ENCODE data around the gene PDSS2. TPM values are rescaled to one million over a fixed set of nuclear protein-coding genes. Genes with fewer than 3 reads are reported as not detected.
"Not testable (repeated sequence)": the region's sequence is repeated elsewhere in the genome, so short reads cannot be mapped to it uniquely, and the experiment has no call there.

The PDSS2 gene
- total RNA-seq, 2 donors from 2014 or later, result 8.2 to 13.7 TPM

DNA sequence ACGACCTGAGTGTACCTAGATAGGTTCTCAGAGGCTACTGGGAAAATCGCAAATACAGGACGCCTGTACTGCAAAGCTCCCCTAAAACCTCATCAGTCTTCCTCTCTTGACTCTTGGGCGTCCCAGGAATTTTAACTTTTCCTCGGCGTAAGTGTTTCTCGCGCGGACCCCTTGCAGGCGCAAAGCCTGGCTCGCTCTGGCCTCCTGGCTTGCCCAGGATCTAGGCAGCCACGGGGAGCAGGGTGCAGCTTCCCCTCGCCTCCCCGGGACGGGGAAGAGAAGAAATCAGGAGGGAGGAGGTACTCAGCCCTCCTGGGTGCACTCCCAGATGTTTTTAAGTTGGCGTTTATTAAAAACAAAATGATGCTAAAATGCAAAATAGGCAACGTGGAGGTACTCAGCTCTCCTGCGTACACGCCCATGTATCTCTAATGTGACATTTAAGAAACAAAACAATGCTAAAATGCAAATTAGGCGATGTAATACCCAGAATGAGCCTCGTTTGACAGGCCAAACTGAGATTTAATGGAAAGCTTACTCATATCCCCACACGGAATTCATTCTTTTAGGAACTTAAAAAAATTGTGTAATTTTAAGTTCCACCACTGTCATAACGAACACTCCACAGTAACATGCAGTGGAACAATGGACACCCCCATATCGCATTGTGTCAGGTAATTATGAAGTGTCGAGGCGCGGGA lies 29.0 kb upstream of the PDSS2 start:
- H3K4me1 ChIP-seq (ENCODE audit: control insufficient read depth, insufficient read depth, low read length), result peaks cover 7% of the 10 kb centered on the region
- Mint-ChIP-seq H3K4me1 (peaks cover 12% of the 10 kb centered on the region), H3K36me3 (ENCODE audit: low read depth) (no peaks in the 10 kb centered on the region), H3K9me3 (no peaks in the 10 kb centered on the region), H3K27me3 (ENCODE audit: insufficient read depth) (peaks cover 44% of the 10 kb centered on the region), H3K4me3 (peak overlapping the region; percentile 68), H3K27ac (no peak overlapping the region)
- H3K36me3 ChIP-seq (ENCODE audit: control insufficient read depth, insufficient read depth, low read length), result no peaks in the 10 kb centered on the region
- no peak for DNase-seq
- TF ChIP-seq, protein P1, sequence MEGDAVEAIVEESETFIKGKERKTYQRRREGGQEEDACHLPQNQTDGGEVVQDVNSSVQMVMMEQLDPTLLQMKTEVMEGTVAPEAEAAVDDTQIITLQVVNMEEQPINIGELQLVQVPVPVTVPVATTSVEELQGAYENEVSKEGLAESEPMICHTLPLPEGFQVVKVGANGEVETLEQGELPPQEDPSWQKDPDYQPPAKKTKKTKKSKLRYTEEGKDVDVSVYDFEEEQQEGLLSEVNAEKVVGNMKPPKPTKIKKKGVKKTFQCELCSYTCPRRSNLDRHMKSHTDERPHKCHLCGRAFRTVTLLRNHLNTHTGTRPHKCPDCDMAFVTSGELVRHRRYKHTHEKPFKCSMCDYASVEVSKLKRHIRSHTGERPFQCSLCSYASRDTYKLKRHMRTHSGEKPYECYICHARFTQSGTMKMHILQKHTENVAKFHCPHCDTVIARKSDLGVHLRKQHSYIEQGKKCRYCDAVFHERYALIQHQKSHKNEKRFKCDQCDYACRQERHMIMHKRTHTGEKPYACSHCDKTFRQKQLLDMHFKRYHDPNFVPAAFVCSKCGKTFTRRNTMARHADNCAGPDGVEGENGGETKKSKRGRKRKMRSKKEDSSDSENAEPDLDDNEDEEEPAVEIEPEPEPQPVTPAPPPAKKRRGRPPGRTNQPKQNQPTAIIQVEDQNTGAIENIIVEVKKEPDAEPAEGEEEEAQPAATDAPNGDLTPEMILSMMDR (conservative IDR thresholded peaks at IDR 0.05), result no peak
- H3K4me3 ChIP-seq (ENCODE audit: low read length), result peak overlapping the region; percentile 80
- H3K9me3 ChIP-seq (ENCODE audit: control insufficient read depth, low read length), result no peaks in the 10 kb centered on the region
- H3K9ac ChIP-seq (ENCODE audit: extremely low read depth, low read length, poor library complexity, severe bottlenecking), result no peak overlapping the region
- peaks cover 63% of the 10 kb centered on the region for H3K27me3 ChIP-seq (ENCODE audit: control insufficient read depth, insufficient read depth, low read length, poor library complexity, severe bottlenecking)
- 1 to 3% methylated on average over 12 to 27 of the region's 27 CpGs for WGBS, 2 experiments (ENCODE audit: insufficient coverage in 1 of 2, insufficient read length in 1 of 2)
- H3K27ac ChIP-seq (ENCODE audit: low read depth, low read length), result no peak overlapping the region

DNA sequence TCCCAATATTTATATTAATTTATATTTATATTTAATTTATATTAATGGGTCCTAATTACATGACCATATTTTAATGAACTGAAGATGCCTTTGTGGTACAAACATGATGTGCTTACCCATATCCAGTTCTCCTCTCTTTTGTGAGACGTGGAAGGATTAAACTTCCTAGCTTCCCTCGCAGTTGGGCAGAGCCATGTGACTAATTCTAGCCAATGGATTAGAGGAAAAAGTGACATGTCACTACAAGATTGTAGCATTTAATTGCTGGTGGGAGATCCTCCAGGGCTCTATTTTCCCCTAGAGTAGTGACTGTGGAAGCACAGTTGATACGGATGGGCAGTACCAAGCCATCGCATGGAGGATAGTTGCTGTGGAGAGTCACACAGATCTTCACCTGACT lies 25.8 kb upstream of the PDSS2 start:
- Mint-ChIP-seq H3K27ac (no peak overlapping the region), H3K4me1 (peaks cover 12% of the 10 kb centered on the region), H3K9me3 (no peaks in the 10 kb centered on the region), H3K4me3 (no peak overlapping the region), H3K36me3 (ENCODE audit: low read depth) (no peaks in the 10 kb centered on the region), H3K27me3 (ENCODE audit: insufficient read depth) (peaks cover 48% of the 10 kb centered on the region)
- WGBS, 2 experiments (ENCODE audit: insufficient coverage in 1 of 2, insufficient read length in 1 of 2), result 95 to 100% methylated on average over 2 to 4 of the region's 4 CpGs
- TF ChIP-seq, protein P1 (conservative IDR thresholded peaks at IDR 0.05), result no peak
- H3K4me3 ChIP-seq (ENCODE audit: low read length), result no peak overlapping the region
- no peak overlapping the region for H3K27ac ChIP-seq (ENCODE audit: low read depth, low read length)
- H3K36me3 ChIP-seq (ENCODE audit: control insufficient read depth, insufficient read depth, low read length), result no peaks in the 10 kb centered on the region
- H3K27me3 ChIP-seq (ENCODE audit: control insufficient read depth, insufficient read depth, low read length, poor library complexity, severe bottlenecking), result peaks cover 42% of the 10 kb centered on the region
- H3K9ac ChIP-seq (ENCODE audit: extremely low read depth, low read length, poor library complexity, severe bottlenecking), result no peak overlapping the region
- H3K9me3 ChIP-seq (ENCODE audit: control insufficient read depth, low read length), result no peaks in the 10 kb centered on the region
- DNase-seq, result no peak
- H3K4me1 ChIP-seq (ENCODE audit: control insufficient read depth, insufficient read depth, low read length), result peaks cover 7% of the 10 kb centered on the region

DNA sequence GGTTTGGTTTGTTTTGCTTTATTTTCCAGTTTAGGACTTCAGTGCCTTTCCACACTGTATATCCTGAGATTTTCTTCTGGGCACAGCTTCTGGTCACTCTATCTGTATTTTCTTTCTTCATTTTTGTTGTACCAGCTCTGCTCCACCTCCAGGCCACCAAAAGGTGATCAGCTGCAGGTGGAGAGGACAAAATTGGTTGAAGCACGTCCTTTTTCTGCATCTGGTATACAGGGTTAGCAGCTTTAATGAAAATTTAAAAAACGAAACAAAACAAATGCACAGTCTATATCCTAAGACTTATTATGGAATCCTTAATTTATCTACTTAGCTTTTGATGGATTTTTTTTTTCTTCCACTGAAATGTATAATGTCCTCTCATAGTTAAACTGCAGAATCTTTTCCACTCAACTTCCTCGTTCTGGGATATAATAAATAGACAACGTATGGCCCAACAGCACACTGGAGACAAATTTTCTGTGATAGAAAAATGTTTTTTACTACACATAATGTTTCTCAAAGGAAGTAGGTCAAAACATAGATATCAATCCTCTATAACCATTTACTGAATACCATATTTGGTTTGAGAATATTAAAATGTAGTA lies 19.8 kb upstream of the PDSS2 start:
- no peak for DNase-seq
- H3K27ac Mint-ChIP-seq, result no peak overlapping the region
- 85 to 100% methylated on average over 1 to 4 of the region's 4 CpGs for WGBS, 2 experiments (ENCODE audit: insufficient coverage in 1 of 2, insufficient read length in 1 of 2)
- H3K9me3 ChIP-seq (ENCODE audit: control insufficient read depth, low read length), result no peaks in the 10 kb centered on the region
- no peak overlapping the region for H3K27ac ChIP-seq (ENCODE audit: low read depth, low read length)
- H3K36me3 ChIP-seq (ENCODE audit: control insufficient read depth, insufficient read depth, low read length), result no peaks in the 10 kb centered on the region
- no peak overlapping the region for H3K4me3 Mint-ChIP-seq
- H3K27me3 Mint-ChIP-seq (ENCODE audit: insufficient read depth), result peaks cover 6% of the 10 kb centered on the region
- H3K4me1 Mint-ChIP-seq, result peaks cover 5% of the 10 kb centered on the region
- H3K4me3 ChIP-seq (ENCODE audit: low read length), result no peak overlapping the region
- peaks cover 6% of the 10 kb centered on the region for H3K27me3 ChIP-seq (ENCODE audit: control insufficient read depth, insufficient read depth, low read length, poor library complexity, severe bottlenecking)
- no peaks in the 10 kb centered on the region for H3K4me1 ChIP-seq (ENCODE audit: control insufficient read depth, insufficient read depth, low read length)
- no peaks in the 10 kb centered on the region for H3K36me3 Mint-ChIP-seq (ENCODE audit: low read depth)
- TF ChIP-seq, protein P1 (conservative IDR thresholded peaks at IDR 0.05), result no peak
- no peaks in the 10 kb centered on the region for H3K9me3 Mint-ChIP-seq
- H3K9ac ChIP-seq (ENCODE audit: extremely low read depth, low read length, poor library complexity, severe bottlenecking), result no peak overlapping the region

DNA sequence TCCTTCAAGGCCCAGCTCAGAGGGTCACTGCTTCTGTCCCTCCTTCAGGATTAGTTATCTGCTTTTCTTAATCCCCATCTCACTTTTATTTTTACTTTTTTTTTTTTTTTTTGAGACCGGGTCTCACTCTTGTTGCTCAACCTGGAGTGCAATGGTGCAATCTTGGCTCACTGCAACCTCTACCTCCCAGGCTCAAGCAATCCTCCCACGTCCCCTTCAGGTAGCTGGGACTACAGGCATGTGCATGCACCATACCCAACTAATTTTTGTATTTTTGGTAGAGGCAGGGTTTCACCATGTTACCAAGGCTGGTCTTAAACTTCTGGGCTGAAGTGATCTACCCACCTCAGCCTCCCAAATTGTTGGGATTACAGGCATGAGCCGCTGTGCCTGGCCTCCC lies 16.5 kb upstream of the PDSS2 start:
- not testable (repeated sequence) for H3K27ac Mint-ChIP-seq; H3K36me3 ChIP-seq (ENCODE audit: control insufficient read depth, insufficient read depth, low read length); DNase-seq; H3K4me1 ChIP-seq (ENCODE audit: control insufficient read depth, insufficient read depth, low read length); H3K4me3 ChIP-seq (ENCODE audit: low read length); H3K9me3 Mint-ChIP-seq; H3K27me3 ChIP-seq (ENCODE audit: control insufficient read depth, insufficient read depth, low read length, poor library complexity, severe bottlenecking); H3K36me3 Mint-ChIP-seq (ENCODE audit: low read depth); H3K27ac ChIP-seq (ENCODE audit: low read depth, low read length); H3K4me3 Mint-ChIP-seq; H3K27me3 Mint-ChIP-seq (ENCODE audit: insufficient read depth); H3K9me3 ChIP-seq (ENCODE audit: control insufficient read depth, low read length); H3K9ac ChIP-seq (ENCODE audit: extremely low read depth, low read length, poor library complexity, severe bottlenecking)
- peaks cover 10% of the 10 kb centered on the region for H3K4me1 Mint-ChIP-seq
- WGBS, 2 experiments (ENCODE audit: insufficient coverage in 1 of 2, insufficient read length in 1 of 2), result 88 to 91% methylated on average over 2 to 3 of the region's 3 CpGs

DNA sequence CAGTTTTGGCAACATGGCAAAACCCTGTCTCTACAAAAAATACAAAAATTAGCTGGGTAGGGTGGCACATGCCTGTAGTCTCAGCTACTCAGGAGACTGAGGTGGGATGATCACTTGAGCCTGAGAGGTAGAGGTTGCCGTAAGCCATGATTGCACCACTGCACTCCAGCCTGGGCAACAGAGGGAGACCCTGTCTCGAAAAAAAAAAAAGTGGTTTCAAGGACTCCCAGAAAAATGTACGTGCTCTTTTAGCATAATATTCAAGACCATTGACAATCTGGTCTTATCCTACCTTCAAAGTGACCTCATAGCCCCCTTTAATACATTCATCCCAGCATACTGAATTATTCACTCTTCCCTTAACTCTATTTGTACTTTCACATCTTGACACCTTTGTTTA lies 16.0 kb upstream of the PDSS2 start:
- H3K4me1 Mint-ChIP-seq, result peaks cover 10% of the 10 kb centered on the region
- H3K27ac ChIP-seq (ENCODE audit: low read depth, low read length); H3K9ac ChIP-seq (ENCODE audit: extremely low read depth, low read length, poor library complexity, severe bottlenecking); H3K27ac Mint-ChIP-seq; H3K27me3 ChIP-seq (ENCODE audit: control insufficient read depth, insufficient read depth, low read length, poor library complexity, severe bottlenecking); H3K4me3 Mint-ChIP-seq; H3K36me3 Mint-ChIP-seq (ENCODE audit: low read depth); H3K4me1 ChIP-seq (ENCODE audit: control insufficient read depth, insufficient read depth, low read length); H3K4me3 ChIP-seq (ENCODE audit: low read length); H3K36me3 ChIP-seq (ENCODE audit: control insufficient read depth, insufficient read depth, low read length); H3K9me3 Mint-ChIP-seq; H3K9me3 ChIP-seq (ENCODE audit: control insufficient read depth, low read length); H3K27me3 Mint-ChIP-seq (ENCODE audit: insufficient read depth); DNase-seq: not testable (repeated sequence)
- whole genome bisulfite sequencing, 2 experiments (ENCODE audit: insufficient coverage in 1 of 2, insufficient read length in 1 of 2), result 74 to 90% methylated on average over 3 of the region's 3 CpGs
